LNCAP (cell line): ENCODE measurements around the gene C19orf25.

Experiments used
- CTCF ChIP-seq: fragments of 450-650 bp; IDR thresholded peaks from 2 replicates; pipeline ENCODE4 v1.5.1; 2017; ENCODE audit warnings: mild to moderate bottlenecking

C19orf25 gene

GRCh38 chr19:1490311-1491113 lies 11.5 kb upstream of the C19orf25 start, which contains the start of gene PCSK4:
Gene PCSK4 (minus strand): TSS chr19:1490350. CDS start chr19:1490346, 4 bp downstream.
- TF ChIP-seq CTCF, result no peak

DNA sequence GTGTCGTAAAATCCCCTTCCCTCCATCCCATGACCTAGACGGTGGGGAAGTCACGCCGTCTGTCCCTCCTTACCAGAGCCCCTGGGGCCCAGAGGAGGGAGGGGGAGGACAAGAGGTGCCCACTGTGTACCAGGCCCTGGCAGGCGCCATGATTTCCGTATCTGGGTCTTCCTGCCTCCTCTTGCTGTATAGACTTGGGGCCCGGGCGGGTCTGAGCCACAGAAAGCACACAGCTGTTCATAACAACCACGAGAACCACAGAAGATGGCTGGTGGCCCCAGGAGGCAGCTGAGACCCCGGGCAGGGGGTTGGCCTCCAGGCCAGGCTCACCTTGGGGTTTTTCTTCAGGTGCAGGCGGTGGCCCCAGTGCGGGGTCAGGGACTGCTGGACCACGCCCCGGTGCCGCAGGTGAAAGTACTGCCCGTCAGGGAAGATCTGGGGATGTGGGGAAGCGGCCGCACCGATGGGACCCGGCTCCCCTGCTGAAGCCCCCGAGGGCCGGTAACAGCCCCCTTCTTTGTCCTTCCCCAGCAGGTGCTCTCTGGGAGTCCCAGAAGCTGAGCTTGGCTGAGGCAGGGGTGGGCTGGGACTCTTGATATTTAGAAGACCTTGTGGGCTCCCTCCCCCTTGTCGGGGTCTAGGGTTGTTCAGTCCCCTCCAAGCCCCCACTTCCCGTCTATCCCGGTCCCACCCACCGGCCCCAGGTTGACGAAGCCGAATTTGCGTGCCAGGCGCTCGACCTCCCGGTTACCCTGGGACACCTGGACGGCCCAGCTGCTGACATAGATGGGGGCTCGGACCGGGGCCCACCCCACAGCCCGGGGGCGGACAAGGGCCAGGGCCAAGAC lies 10.7 kb upstream of the C19orf25 start:
- TF ChIP-seq CTCF, result no peak

DNA sequence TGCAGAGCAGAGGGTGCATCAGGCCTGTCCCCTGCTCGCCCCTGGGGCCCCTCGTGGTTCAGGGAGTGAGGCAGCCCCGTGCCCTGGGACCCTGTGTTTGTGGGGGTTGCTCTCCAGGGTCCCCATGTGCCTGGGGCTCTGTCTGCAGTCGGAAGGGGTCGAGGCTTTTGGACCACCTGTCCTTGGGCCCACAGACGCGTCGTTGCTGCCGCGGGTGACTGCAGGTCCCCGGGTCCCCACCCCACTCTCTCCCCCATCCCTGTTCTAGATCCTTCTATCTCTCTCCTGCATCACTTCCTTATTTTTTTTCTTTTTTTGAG lies 9.2 kb upstream of the C19orf25 start:
- no peak for TF ChIP-seq CTCF

GRCh38 chr19:1487576-1488281 lies 8.7 kb upstream of the C19orf25 start:
- TF ChIP-seq CTCF, result no peak

DNA sequence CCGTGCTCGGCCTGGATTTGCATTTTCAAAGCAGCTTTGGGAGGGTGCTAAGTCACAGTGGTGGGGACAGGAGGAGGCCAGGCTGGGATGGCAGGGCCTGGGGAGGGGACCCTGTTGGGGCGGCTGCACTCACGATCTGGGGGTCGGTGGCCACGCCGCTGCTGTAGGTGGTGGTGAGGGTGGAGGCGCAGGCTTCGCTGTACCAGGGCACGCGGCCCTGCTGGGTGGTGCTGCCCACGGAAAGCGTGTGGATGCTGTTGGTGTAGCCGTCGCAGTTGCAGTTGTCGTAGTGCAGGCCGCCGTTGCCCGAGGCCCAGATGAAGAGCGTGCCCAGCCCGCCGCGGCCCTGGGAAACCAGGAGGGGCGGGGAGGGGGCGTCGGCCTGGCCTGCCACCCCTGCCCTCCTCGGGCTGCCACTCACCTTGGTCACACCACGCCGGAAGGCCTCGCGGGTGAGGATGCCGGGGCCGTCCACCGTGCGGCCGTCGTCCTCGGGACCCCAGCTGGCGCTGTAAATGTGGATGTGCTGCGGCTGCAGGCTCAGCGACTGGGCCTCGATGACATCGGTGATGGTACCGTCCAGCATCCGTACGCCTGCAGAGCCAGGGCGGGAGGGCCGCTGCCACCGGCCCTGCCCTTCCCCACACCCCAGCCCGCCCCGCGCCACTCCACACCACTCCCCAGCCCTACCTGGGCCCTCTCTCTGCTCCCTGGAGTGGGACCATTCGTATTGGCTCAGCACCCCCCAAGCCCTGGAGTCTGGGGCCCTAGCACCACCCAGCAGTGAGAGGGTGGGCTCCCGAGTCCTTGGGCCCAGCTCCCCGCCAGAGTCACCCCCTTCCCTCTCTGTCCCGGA lies 7.9 kb upstream of the C19orf25 start:
- no peak for TF ChIP-seq CTCF

GRCh38 chr19:1483979-1484428 lies 5.0 kb upstream of the C19orf25 start:
- TF ChIP-seq CTCF, result no peak
